PC-3 (cell line): ENCODE measurements around the gene TLR7. TPM values are rescaled to one million over a fixed set of nuclear protein-coding genes. Genes with fewer than 3 reads are reported as not detected.

Source experiments
- ATAC-seq: fragments of 200-7000 bp; cut with Tn5 transposase; 2 replicates; pipeline ENCODE4 v1.9.1; 2020; ENCODE audit warnings: mild to moderate bottlenecking, moderate library complexity
- BruUV-seq: library from RNA; stranded (reverse); fragments of 400-500 nt; replicated peaks from 2 replicates; lab custom pipeline; 2021; lab: Mats Ljungman, UMichigan
- CTCF ChIA-PET: fragments of 300-600 bp; sonication (Branson Sonifier 250); formaldehyde crosslinking; loops from one replicate; lab custom pipeline; 2022; ENCODE audit warnings: antibody characterized with exemption; lab: Charles Lee
- POLR2A ChIA-PET: fragments of 300-600 bp; sonication (Branson Sonifier 250); formaldehyde crosslinking; loops from one replicate; lab custom pipeline; 2022; ENCODE audit warnings: antibody characterized with exemption; ENCODE audit not compliant: unreplicated experiment; lab: Charles Lee
- DNase-seq: peaks from one replicate; pipeline ENCODE4 v3.0.0-alpha.2; 2015
- H2AFZ ChIP-seq: fragments of 300-600 bp; sonication (generic); 2 replicates; pipeline ENCODE4 v1.6.0; 2016; ENCODE audit warnings: antibody characterized with exemption, low read length
- H3F3A ChIP-seq: fragments of 300-600 bp; sonication (generic); one replicate; pipeline ENCODE4 v1.6.0; 2017; ENCODE audit warnings: antibody characterized with exemption, low read length, control low read depth, mild to moderate bottlenecking; ENCODE audit not compliant: unreplicated experiment
- H3K27ac ChIP-seq: fragments of 300-600 bp; sonication (generic); 2 replicates; pipeline ENCODE4 v1.5.1; 2016; ENCODE audit warnings: mild to moderate bottlenecking, low read length
- H3K27me3 ChIP-seq: fragments of 300-600 bp; sonication (generic); 2 replicates; pipeline ENCODE4 v1.6.1; 2016; ENCODE audit warnings: low read length, mixed read lengths
- H3K36me3 ChIP-seq: fragments of 300-600 bp; sonication (generic); 2 replicates; pipeline ENCODE4 v1.6.1; 2016; ENCODE audit warnings: low read depth, mixed run types, low read length, mixed read lengths
- H3K4me1 ChIP-seq: fragments of 300-600 bp; sonication (generic); 2 replicates; pipeline ENCODE4 v1.5.1; 2016; ENCODE audit warnings: low read length; ENCODE audit not compliant: insufficient read depth
- H3K4me2 ChIP-seq: fragments of 300-600 bp; sonication (generic); 2 replicates; pipeline ENCODE4 v1.6.0; 2016; ENCODE audit warnings: low read length
- H3K4me3 ChIP-seq: fragments of 300-600 bp; sonication (generic); 2 replicates; pipeline ENCODE4 v1.5.1; 2016; ENCODE audit warnings: mild to moderate bottlenecking, low read length, mixed read lengths
- H3K79me2 ChIP-seq: fragments of 300-600 bp; sonication (generic); 2 replicates; pipeline ENCODE4 v1.6.1; 2017; ENCODE audit warnings: low read length, mixed read lengths
- H3K9ac ChIP-seq: fragments of 300-600 bp; sonication (generic); 2 replicates; pipeline ENCODE4 v1.6.0; 2016; ENCODE audit warnings: mild to moderate bottlenecking, low read length
- H3K9me2 ChIP-seq: fragments of 300-600 bp; sonication (generic); replicated peaks from 2 replicates; pipeline ENCODE4 v1.6.1; 2016; ENCODE audit warnings: mixed run types, low read length, mixed read lengths
- H3K9me3 ChIP-seq: fragments of 300-600 bp; sonication (generic); 2 replicates; pipeline ENCODE4 v1.6.1; 2016; ENCODE audit warnings: low read length, mixed read lengths
- H4K20me1 ChIP-seq: fragments of 300-600 bp; sonication (generic); 2 replicates; pipeline ENCODE4 v1.6.1; 2016; ENCODE audit warnings: low read length, mixed read lengths
- EZH2 ChIP-seq: fragments of 300-600 bp; sonication (generic); IDR thresholded peaks from one replicate; pipeline ENCODE4 v1.6.1; 2017; ENCODE audit warnings: antibody characterized with exemption, mild to moderate bottlenecking, low read length; ENCODE audit not compliant: unreplicated experiment
- EZH2phosphoT487 ChIP-seq: fragments of 300-600 bp; sonication (generic); IDR thresholded peaks from 2 replicates; pipeline ENCODE4 v1.6.1; 2018; ENCODE audit warnings: mild to moderate bottlenecking, antibody characterized with exemption, low read length, borderline replicate concordance
- intact Hi-C: fragments of 100-400 bp; cut with micrococcal nuclease; formaldehyde crosslinking; loops from 2 replicates; pipeline ENCODE4 v1.9.0; 2023
- total RNA-seq: library from RNA; depleted of rRNA; stranded (reverse); fragments of >200 nt; gene quantifications from 2 replicates; pipeline ENCODE4 v1.2.3, GENCODE V29; 2014
- TF ChIP-seq, protein P1 (sequence below): fragments of 300-600 bp; sonication (generic); conservative IDR thresholded peaks from 2 replicates; pipeline ENCODE4 v1.5.1; 2017; ENCODE audit warnings: antibody characterized with exemption, low read depth, mild to moderate bottlenecking, low read length

Gene TLR7
- total RNA-seq, 1 experiment from 2014 or later, result not detected

DNA sequence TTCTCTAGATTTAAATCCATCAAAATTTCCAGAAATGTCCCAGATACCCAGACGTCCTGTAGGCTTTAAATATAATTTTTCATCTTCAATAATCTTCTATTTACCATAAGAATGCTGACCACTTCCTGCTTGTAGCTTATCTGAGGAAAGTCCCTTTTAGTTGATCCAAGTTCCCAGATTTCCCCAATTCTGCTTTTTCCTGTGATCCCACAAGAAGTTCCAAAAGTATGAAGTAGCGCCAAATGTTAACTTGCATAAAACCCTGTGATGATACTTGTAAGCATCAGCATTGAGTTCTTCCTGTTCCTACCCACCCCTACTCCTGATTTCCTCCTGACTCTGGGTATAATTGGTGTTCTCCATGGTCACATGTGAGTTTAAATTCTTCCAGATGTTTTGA lies 29.0 kb downstream of the TLR7 start:
- Histone ChIP-seq H3K9me3 (no peaks in the 10 kb centered on the region), H3K27me3 (no peaks in the 10 kb centered on the region), H3K27ac (no peak overlapping the region), H2AFZ (no peak overlapping the region), H3K4me2 (no peak overlapping the region), H4K20me1 (no peaks in the 10 kb centered on the region), H3K79me2 (no peaks in the 10 kb centered on the region), H3K36me3 (no peaks in the 10 kb centered on the region), H3K4me3 (no peak overlapping the region), H3K9me2 (no peaks in the 10 kb centered on the region), H3K4me1 (no peaks in the 10 kb centered on the region), H3K9ac (no peak overlapping the region), H3F3A (no peaks in the 10 kb centered on the region)
- no peak for DNase-seq
- POLR2A ChIA-PET, result no interaction called here
- intact Hi-C loops, result no loop called here
- no TSS peak for BruUV-seq
- TF ChIP-seq EZH2 (no peak), EZH2phosphoT487 (no peak)
- TF ChIP-seq, protein P1, sequence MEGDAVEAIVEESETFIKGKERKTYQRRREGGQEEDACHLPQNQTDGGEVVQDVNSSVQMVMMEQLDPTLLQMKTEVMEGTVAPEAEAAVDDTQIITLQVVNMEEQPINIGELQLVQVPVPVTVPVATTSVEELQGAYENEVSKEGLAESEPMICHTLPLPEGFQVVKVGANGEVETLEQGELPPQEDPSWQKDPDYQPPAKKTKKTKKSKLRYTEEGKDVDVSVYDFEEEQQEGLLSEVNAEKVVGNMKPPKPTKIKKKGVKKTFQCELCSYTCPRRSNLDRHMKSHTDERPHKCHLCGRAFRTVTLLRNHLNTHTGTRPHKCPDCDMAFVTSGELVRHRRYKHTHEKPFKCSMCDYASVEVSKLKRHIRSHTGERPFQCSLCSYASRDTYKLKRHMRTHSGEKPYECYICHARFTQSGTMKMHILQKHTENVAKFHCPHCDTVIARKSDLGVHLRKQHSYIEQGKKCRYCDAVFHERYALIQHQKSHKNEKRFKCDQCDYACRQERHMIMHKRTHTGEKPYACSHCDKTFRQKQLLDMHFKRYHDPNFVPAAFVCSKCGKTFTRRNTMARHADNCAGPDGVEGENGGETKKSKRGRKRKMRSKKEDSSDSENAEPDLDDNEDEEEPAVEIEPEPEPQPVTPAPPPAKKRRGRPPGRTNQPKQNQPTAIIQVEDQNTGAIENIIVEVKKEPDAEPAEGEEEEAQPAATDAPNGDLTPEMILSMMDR, result no peak
- no peak for ATAC-seq
- CTCF ChIA-PET, result interaction anchor here (1.5 kb wide), 1 partner anchor 82 kb away, joined by 7 read pairs; no protein-coding TSS in a partner anchor

DNA sequence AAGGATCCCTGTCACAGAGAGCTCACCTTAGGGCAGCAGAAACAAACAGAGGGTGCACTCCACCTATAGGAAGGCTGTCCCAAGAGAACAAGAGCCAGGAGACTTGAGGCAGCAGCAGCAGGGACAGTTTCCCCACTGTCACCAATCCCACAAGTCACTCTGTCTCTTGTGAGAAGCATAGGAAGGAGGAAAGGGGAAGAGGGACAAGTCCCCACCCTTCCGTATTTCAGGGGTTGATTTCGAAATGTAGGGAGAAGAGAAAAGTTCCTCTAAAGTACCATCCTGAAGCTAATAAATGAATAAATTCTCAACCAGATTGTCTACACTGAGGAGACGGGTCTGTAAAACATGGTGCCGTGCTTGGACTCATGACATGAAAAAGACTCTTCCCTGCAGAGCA lies 30.1 kb downstream of the TLR7 start:
- Histone ChIP-seq H3K27ac (no peak overlapping the region), H3K36me3 (no peaks in the 10 kb centered on the region), H3K9me2 (no peaks in the 10 kb centered on the region), H3K4me2 (no peak overlapping the region), H3K27me3 (no peaks in the 10 kb centered on the region), H3K9ac (no peak overlapping the region), H3K4me3 (no peak overlapping the region), H2AFZ (no peak overlapping the region), H3K79me2 (no peaks in the 10 kb centered on the region), H3F3A (no peaks in the 10 kb centered on the region), H3K4me1 (no peaks in the 10 kb centered on the region), H3K9me3 (no peaks in the 10 kb centered on the region), H4K20me1 (no peaks in the 10 kb centered on the region)
- CTCF ChIA-PET, result interaction anchor here (1.5 kb wide), 1 partner anchor 83 kb away, joined by 7 read pairs; no protein-coding TSS in a partner anchor
- TF ChIP-seq, protein P1, result no peak
- TF ChIP-seq EZH2phosphoT487 (no peak), EZH2 (no peak)
- DNase-seq (no peak), ATAC-seq (no peak)
- intact Hi-C loops, result no loop called here
- no TSS peak for BruUV-seq
- POLR2A ChIA-PET, result no interaction called here

DNA sequence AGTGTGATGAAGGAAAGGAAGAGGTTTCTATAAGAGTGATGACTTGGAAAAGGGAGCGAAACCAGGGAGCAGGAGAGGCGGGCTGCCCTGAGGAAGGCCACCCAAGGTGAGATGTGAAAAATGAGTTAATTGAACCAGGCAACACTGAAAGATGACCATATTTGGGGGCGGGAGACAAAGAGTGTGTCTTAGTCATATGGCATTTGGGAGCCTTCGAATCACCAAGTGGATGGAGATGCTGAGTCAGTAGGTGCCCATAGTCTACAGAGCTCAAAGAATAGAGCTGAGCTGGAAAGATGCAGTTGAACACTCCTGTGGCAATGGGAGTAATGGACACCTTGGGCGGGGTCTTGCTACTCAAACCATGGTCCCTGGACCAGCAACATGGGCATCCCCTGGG lies 31.2 kb downstream of the TLR7 start:
- Histone ChIP-seq H3K36me3 (no peaks in the 10 kb centered on the region), H3F3A (no peaks in the 10 kb centered on the region), H3K9me2 (no peaks in the 10 kb centered on the region), H3K9ac (no peak overlapping the region), H3K4me3 (no peak overlapping the region), H2AFZ (no peak overlapping the region), H3K4me2 (no peak overlapping the region), H3K27ac (no peak overlapping the region), H3K4me1 (no peaks in the 10 kb centered on the region), H3K27me3 (no peaks in the 10 kb centered on the region), H3K9me3 (no peaks in the 10 kb centered on the region), H4K20me1 (no peaks in the 10 kb centered on the region), H3K79me2 (no peaks in the 10 kb centered on the region)
- intact Hi-C loops, result no loop called here
- TF ChIP-seq, protein P1, result no peak
- TF ChIP-seq EZH2phosphoT487, result no peak
- no peak for TF ChIP-seq EZH2
- DNase-seq, result no peak
- CTCF ChIA-PET, result no interaction called here
- BruUV-seq, result no TSS peak
- POLR2A ChIA-PET, result no interaction called here
- no peak for ATAC-seq
